ENCODE measurements around the gene DOCK1.
"Not testable (repeated sequence)": the region's sequence is repeated elsewhere in the genome, so short reads cannot be mapped to it uniquely, and the experiment has no call there.

The DOCK1 gene

GRCh38 chr10:126903656-126904360 lies 1.4 kb upstream of the DOCK1 start:
- no peak for DNase-seq (ENCODE audit: low read depth)

- DNase-seq (ENCODE audit: low read depth), result no peak
Measured at GRCh38 chr10:126904516-126904817, 761 bp upstream of the DOCK1 start.

GRCh38 chr10:126905776-126906703 lies 812 bp downstream of the DOCK1 start:
- DNase-seq (ENCODE audit: low read depth), result no peak

- no peak for DNase-seq (ENCODE audit: low read depth)
Measured at GRCh38 chr10:126906704-126907422, 1.6 kb downstream of the DOCK1 start.

- DNase-seq (ENCODE audit: low read depth), result no peak
Measured at GRCh38 chr10:126907423-126907970, 2.3 kb downstream of the DOCK1 start.

GRCh38 chr10:126908225-126908624 lies 3.0 kb downstream of the DOCK1 start:
- DNase-seq (ENCODE audit: low read depth), result no peak

GRCh38 chr10:126908729-126909128 lies 3.5 kb downstream of the DOCK1 start:
- DNase-seq (ENCODE audit: low read depth), result no peak

GRCh38 chr10:126909147-126909546 lies 3.9 kb downstream of the DOCK1 start:
- DNase-seq (ENCODE audit: low read depth), result no peak

GRCh38 chr10:126910196-126910595 lies 5.0 kb downstream of the DOCK1 start:
- no peak for DNase-seq (ENCODE audit: low read depth)

GRCh38 chr10:126910798-126911197 lies 5.6 kb downstream of the DOCK1 start:
- DNase-seq (ENCODE audit: low read depth), result no peak

GRCh38 chr10:126911301-126911700 lies 6.1 kb downstream of the DOCK1 start:
- DNase-seq (ENCODE audit: low read depth), result no peak

- DNase-seq (ENCODE audit: low read depth), result no peak
Measured at GRCh38 chr10:126913316-126913715, 8.1 kb downstream of the DOCK1 start.

GRCh38 chr10:126914561-126914960 lies 9.3 kb downstream of the DOCK1 start:
- DNase-seq (ENCODE audit: low read depth), result no peak

GRCh38 chr10:126916952-126917351 lies 11.7 kb downstream of the DOCK1 start:
- DNase-seq (ENCODE audit: low read depth), result not testable (repeated sequence)

- no peak for DNase-seq (ENCODE audit: low read depth)
Measured at GRCh38 chr10:126917375-126917774, 12.1 kb downstream of the DOCK1 start.

- DNase-seq (ENCODE audit: low read depth), result no peak
Measured at GRCh38 chr10:126917975-126918908, 13.0 kb downstream of the DOCK1 start.

- no peak for DNase-seq (ENCODE audit: low read depth)
Measured at GRCh38 chr10:126919426-126919825, 14.2 kb downstream of the DOCK1 start.

- DNase-seq (ENCODE audit: low read depth), result no peak
Measured at GRCh38 chr10:126921162-126921561, 15.9 kb downstream of the DOCK1 start.

- DNase-seq (ENCODE audit: low read depth), result no peak
Measured at GRCh38 chr10:126921974-126922525, 16.8 kb downstream of the DOCK1 start.

- no peak for DNase-seq (ENCODE audit: low read depth)
Measured at GRCh38 chr10:126924180-126924914, 19.1 kb downstream of the DOCK1 start.

Measured in T follicular helper cell (primary cell).